Measurements from ENCODE around the gene STMND1.

STMND1 gene

GRCh38 chr6:17165383-17165782 is 63.5 kb downstream of the STMND1 start:
- DNase-seq (ENCODE audit: low spot score), result no peak

- DNase-seq (ENCODE audit: low spot score), result no peak
Measured at GRCh38 chr6:17167327-17167979, 65.6 kb downstream of the STMND1 start.

GRCh38 chr6:17169291-17169690 is 67.4 kb downstream of the STMND1 start:
- DNase-seq (ENCODE audit: low spot score), result no peak

GRCh38 chr6:17169711-17170110 is 67.9 kb downstream of the STMND1 start:
- DNase-seq (ENCODE audit: low spot score), result no peak

DNA sequence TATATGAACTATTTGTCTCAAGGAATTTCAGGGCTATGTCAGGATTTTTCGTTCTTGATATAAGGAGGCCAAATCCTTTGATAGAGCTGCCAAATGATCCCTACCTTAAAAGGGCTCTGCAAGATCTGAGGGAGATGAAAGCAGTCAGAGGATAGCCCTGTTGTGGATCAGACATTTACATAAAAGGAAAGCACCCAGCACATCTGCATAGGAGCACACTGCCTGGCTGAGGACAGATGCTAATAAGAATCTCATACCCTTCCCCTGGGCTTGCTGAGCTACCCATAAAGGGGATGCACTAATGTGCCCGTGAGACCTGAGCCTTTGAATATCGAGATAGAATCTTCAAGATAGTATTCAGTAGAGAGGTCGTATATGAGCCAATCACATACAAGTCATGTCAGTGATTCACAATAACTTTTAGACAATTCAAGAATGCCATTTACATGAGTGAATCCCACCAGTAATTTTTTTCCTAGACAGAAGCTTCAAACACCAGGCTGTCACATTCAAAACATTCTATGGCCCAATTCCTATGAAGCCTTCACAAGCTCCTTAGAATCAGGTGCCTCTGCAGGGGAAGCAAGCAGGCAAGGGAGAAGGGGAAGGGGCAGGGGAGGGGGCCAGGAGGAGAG is 71.1 kb downstream of the STMND1 start:
- no peak for DNase-seq (ENCODE audit: low spot score)

DNA sequence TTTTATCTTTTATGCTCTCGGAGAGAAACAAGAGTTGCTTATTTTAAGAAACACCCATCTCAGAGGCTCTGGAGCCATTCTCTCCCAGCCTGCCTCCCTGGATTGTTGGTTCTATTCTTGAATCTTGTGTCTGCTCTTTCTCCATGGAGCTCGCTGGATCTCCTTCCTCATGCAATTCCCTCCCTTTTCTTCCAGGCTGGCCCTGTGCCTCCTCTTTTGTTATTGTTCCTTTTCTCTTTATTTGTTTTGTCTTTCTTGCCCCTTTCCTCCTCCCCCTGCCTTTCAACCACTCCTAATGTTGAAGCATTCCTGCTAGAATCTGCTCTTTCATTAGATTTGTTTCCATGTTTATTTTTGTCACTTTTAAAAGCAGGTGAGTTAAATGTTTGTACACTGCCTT is 76.5 kb downstream of the STMND1 start:
- no peak for DNase-seq (ENCODE audit: low spot score)

GRCh38 chr6:17178754-17179529 is 77.1 kb downstream of the STMND1 start:
- DNase-seq (ENCODE audit: low spot score), result no peak

DNA sequence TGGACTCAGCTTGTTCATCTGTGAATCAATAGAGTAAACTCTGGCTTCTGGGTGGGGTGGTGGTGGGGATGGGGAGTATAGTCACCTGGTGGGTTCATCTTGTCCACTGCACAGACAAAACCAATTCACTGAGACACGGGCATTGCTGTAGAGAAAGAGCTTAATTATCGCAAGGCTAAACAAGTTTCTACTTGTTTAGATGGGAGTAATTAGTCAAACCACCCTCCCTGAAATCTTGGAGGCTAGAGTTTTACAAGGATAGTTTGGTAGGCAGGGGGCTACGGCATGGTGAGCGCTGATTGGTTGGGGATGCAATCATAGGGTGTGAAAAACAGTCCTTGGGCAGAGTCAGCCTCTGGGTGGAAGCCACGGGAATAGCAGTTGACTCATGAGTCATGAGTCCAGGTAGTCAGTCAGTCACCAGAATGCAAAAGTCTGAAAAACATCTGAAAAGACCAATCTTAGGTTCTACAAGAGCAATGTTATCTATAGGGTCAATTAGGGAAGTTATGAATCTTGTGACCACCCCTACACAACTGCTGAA is 77.8 kb downstream of the STMND1 start:
- DNase-seq (ENCODE audit: low spot score), result no peak

All from CD4-positive, alpha-beta T cell treated with Interleukin-2 at 100 ng/mL for 4 hours (primary cell).